ENCODE data around the gene HAND2.

The HAND2 gene

DNA sequence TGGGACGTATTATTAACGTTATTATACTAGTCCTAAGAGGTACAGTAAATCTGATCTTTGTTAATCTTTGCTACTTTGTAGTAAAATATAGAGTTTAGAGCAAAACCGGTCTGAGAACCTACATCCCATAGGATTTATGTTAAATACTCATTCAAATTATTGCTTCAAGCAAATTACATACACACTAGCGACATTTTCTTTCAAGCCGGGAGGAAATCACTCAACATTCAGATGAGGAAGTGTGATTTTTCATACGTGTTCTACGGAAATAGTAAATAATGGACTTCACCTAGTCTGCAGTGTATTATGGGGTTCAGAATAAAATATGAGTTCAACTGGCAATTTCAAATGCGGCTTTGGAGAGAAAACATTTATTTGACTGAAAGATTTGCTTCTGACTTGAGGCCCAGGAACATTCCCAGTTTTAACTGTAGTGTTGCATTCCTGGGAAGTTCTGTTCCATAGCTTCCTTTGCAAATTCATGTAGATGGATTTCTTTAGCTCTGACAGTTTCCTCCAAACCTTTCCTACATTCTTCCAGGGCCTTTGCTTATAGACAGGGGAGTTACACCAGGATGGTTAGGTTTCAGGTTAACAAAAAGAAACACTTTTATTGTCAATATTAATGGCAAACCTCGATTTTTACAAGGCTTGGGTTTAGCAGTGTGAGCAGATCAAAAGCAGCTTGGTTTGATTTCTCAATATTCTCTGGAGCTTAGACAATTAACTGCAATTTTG is 5.3 kb upstream of the HAND2 start:
- peaks cover 7% of the 10 kb centered on the region for H3K9me3 Mint-ChIP-seq
- no peak overlapping the region for H3K4me3 Mint-ChIP-seq
- no peaks in the 10 kb centered on the region for H3K36me3 Mint-ChIP-seq (ENCODE audit: low read depth)
- H3K27ac Mint-ChIP-seq = no peak overlapping the region
- H3K27me3 Mint-ChIP-seq (ENCODE audit: low read depth) = peaks cover 100% of the 10 kb centered on the region
- TF ChIP-seq, protein P1, sequence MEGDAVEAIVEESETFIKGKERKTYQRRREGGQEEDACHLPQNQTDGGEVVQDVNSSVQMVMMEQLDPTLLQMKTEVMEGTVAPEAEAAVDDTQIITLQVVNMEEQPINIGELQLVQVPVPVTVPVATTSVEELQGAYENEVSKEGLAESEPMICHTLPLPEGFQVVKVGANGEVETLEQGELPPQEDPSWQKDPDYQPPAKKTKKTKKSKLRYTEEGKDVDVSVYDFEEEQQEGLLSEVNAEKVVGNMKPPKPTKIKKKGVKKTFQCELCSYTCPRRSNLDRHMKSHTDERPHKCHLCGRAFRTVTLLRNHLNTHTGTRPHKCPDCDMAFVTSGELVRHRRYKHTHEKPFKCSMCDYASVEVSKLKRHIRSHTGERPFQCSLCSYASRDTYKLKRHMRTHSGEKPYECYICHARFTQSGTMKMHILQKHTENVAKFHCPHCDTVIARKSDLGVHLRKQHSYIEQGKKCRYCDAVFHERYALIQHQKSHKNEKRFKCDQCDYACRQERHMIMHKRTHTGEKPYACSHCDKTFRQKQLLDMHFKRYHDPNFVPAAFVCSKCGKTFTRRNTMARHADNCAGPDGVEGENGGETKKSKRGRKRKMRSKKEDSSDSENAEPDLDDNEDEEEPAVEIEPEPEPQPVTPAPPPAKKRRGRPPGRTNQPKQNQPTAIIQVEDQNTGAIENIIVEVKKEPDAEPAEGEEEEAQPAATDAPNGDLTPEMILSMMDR (IDR thresholded peaks at IDR 0.05; ENCODE audit: unreplicated experiment in 3 of 3) = no peak
- H3K4me1 Mint-ChIP-seq = peaks cover 11% of the 10 kb centered on the region

DNA sequence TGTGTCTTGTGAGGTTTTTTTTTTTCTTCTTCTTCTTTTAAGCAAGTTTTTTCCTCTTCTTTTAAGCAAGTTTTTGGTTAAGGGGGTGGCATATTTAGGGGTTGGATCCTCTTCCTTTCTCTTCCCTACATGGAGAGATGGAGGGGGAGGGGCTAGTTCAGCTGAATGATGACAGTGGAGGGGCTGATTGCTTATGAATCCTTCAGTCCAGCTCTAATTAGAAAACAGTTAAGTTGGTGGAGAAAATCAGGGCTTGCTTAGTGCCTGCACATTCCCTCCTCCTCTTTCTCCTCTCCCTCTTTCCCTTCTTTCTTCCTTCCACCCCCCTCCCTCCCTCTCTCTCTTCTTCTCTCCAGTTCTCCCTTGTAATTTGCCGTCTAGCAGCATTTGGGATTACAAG is 4.4 kb upstream of the HAND2 start:
- TF ChIP-seq, protein P1 (IDR thresholded peaks at IDR 0.05; ENCODE audit: unreplicated experiment in 3 of 3) = no peak
- Mint-ChIP-seq H3K36me3 (ENCODE audit: low read depth) (no peaks in the 10 kb centered on the region), H3K9me3 (peaks cover 7% of the 10 kb centered on the region), H3K4me3 (no peak overlapping the region), H3K4me1 (peaks cover 19% of the 10 kb centered on the region), H3K27ac (no peak overlapping the region), H3K27me3 (ENCODE audit: low read depth) (peaks cover 100% of the 10 kb centered on the region)

DNA sequence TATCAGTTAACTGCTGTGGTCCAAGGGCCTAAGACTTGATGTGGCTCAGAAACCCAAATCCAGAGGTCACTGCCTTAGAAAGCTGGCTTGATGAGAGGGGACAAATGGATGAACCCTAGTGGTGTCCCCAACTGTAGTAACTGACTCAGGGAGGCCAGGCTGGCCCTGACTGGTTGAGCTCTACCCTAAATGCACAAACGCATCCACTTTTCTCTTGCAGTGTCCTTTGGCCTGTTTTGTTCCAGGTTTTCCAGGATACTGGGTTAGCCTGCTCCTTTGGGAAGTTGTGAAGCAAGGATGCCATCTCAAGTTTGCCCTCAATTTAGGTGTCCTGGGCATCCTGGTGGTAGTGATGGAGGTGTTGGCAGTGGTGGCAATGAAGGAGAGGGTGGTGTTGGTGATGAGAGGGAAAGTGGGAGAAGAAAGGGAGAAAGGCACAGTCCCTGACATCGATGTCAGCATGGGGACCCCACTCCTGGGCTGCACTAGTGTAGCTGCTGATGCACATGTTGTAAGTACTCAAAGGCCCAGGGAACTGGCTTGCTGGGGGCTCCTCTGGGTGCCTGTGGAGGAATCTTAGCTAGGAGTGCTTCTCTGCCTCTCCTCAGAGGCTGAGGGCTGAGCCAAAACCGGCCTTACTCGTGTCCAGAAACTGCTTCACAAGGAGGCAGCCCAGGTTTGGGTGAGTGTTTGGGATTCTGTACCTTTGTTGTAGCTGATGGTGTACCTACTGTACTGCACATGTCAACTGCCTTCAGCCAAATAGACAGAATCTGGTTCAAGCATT is 2.9 kb upstream of the HAND2 start:
- peaks cover 98% of the 10 kb centered on the region for H3K27me3 Mint-ChIP-seq (ENCODE audit: low read depth)
- H3K27ac Mint-ChIP-seq = no peak overlapping the region
- H3K36me3 Mint-ChIP-seq (ENCODE audit: low read depth) = no peaks in the 10 kb centered on the region
- H3K9me3 Mint-ChIP-seq = peaks cover 9% of the 10 kb centered on the region
- H3K4me3 Mint-ChIP-seq = no peak overlapping the region
- TF ChIP-seq, protein P1 (IDR thresholded peaks at IDR 0.05; ENCODE audit: unreplicated experiment in 3 of 3) = no peak
- H3K4me1 Mint-ChIP-seq = peaks cover 15% of the 10 kb centered on the region

DNA sequence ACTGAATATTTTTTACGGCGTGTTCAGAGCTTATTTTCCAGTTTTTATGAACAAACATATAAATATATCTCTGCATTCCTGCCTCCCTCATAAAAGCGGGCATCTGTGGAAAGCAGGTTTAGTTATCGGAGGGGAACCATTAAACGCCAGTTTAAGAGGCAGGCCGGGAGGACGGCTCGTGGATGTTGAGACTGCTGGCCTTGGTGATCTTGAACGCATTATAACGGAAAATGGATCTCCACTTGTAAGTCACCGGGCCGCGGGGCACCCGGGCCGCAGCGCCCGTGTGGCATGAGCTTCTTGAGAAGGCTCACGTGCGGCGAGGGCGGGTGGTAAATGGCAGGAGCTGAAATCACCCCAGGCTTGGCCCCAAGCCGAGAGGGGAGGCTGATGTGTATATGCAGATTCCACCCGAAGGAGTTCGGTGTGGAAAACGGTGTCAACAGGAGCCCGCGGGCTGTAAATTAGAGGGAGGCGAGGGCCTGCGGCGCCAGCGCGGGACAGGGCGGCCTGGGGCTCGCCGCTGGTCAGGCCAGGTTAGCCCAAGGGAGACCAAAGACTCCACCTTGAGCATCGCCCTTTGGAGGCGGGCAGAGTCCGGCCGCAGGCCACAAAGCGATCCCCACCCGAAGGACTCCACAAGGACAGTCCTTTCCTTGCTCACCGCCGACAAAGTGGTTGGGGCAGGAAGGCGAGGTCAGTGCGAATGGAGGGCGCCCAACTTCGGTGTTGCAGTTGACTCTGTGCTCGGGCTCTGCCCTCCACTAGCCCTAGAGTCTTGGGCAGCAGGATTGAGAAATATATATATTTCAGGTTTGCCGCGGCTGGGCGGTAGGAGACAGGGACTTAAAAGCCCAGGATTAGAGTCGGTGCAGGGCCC is 1.3 kb upstream of the HAND2 start:
- peaks cover 7% of the 10 kb centered on the region for H3K9me3 Mint-ChIP-seq
- no peaks in the 10 kb centered on the region for H3K36me3 Mint-ChIP-seq (ENCODE audit: low read depth)

DNA sequence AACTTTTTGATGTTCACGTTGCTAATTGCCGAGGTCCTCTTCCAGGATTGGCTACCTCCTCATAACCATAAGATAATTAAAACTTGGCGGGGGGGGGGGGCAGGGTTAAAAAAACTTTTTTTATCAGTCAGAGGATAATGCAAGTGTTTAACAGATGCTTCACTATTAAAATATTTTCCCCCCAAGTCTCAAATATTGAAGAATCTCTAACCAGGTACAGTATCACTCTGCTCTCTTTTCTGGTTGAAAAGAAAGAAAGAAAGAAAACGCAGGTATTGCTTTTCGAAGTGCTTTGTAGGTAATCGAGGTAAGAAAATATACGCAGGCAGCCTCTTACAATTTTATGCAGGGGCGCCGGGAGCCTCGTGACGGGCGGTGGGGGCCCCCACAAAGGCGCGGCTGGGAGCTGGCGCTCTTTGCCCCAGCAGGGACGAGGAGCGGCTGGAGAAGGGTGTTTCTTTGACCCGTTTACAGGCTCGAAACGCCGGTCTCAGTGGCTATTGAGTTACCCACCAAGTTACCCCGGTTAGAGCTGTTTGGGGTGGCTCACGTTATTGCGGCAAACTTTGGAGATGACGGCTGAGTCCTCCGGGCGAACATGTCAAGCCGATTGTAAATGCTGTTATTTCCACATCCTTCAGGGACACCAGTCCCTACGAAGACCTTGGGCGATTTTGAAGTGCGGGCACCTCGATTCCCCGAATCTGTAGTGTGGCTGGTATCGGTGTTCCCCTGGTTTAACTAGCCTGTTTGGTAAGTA is 477 bp upstream of the HAND2 start:
- Mint-ChIP-seq H3K27me3 (ENCODE audit: low read depth) (peaks cover 98% of the 10 kb centered on the region), H3K9me3 (peaks cover 7% of the 10 kb centered on the region), H3K4me1 (peaks cover 31% of the 10 kb centered on the region), H3K27ac (no peak overlapping the region), H3K4me3 (peak overlapping the region; percentile 84 to 87 (median 86)), H3K36me3 (ENCODE audit: low read depth) (no peaks in the 10 kb centered on the region)
- TF ChIP-seq, protein P1 (IDR thresholded peaks at IDR 0.05; ENCODE audit: unreplicated experiment in 3 of 3) = no peak

More for the DNA sequence above, 1.3 kb upstream of the HAND2 start:
- TF ChIP-seq, protein P1 (IDR thresholded peaks at IDR 0.05; ENCODE audit: unreplicated experiment in 3 of 3) = no peak
- peaks cover 98% of the 10 kb centered on the region for H3K27me3 Mint-ChIP-seq (ENCODE audit: low read depth)
- H3K4me3 Mint-ChIP-seq = peak overlapping the region in 2 of 3 experiments; percentile 20 to 41
- peaks cover 25% of the 10 kb centered on the region for H3K4me1 Mint-ChIP-seq
- no peak overlapping the region for H3K27ac Mint-ChIP-seq

Measured in nephron (organoid).